ENCODE measurements around the gene PARVG.

DNA sequence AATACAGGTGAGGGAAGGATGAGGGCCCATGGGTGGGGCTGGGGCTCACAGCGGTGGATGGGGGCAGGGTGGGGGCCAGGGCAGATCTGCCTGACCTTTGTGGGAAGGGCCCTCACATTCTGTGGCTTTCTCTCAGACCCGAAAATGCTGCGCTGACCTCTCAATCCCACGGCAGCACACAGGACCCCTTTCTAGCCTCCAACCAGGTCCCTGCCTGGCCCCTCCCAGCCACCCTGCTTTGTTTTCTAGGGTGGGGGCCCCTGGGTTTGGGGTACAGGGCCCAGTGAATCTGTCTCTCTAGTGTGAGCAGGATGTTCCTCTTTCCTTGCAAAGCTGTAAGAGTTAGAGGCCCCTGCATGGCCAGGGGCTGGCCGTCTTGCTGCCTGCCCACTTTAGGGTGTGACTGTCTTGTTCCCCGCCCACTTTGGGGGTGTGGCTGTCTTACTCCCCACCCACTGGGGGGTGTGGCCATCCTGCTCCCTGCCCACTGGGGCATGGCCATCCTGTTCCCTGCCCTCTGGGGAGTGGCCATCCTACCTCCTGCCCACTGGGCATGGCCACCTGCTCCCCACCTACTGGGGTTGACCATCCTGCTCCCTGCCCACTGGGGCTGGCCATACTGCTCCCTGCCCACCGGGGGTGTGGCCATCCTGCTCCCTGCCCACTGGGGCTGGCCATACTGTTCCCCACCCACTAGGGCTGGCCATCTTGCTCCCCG lies 11.5 kb downstream of the PARVG start:
- TF ChIP-seq, protein P1, sequence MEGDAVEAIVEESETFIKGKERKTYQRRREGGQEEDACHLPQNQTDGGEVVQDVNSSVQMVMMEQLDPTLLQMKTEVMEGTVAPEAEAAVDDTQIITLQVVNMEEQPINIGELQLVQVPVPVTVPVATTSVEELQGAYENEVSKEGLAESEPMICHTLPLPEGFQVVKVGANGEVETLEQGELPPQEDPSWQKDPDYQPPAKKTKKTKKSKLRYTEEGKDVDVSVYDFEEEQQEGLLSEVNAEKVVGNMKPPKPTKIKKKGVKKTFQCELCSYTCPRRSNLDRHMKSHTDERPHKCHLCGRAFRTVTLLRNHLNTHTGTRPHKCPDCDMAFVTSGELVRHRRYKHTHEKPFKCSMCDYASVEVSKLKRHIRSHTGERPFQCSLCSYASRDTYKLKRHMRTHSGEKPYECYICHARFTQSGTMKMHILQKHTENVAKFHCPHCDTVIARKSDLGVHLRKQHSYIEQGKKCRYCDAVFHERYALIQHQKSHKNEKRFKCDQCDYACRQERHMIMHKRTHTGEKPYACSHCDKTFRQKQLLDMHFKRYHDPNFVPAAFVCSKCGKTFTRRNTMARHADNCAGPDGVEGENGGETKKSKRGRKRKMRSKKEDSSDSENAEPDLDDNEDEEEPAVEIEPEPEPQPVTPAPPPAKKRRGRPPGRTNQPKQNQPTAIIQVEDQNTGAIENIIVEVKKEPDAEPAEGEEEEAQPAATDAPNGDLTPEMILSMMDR (IDR thresholded peaks at IDR 0.05), result no peak
- TF ChIP-seq POLR2A (IDR thresholded peaks at IDR 0.05; ENCODE audit: low read depth), result no peak

All from esophagus muscularis mucosa (tissue), 3 donors.